Activated naive CD8-positive, alpha-beta T cell treated with anti-CD3 and anti-CD28 coated beads, Interleukin-2, amount 10 ng/mL, durations not matched to agents 7 days and 5 days (primary cell): ENCODE measurements around the gene AGPS. TPM values are rescaled to one million over a fixed set of nuclear protein-coding genes. Genes with fewer than 3 reads are reported as not detected.
A peak's percentile ranks its signal among the peaks of the same experiment; 100 is the strongest.

ENCODE experiments used
- ATAC-seq: fragments of 150-1000 bp; cut with Tn5 transposase; one replicate; pipeline ENCODE4 v1.10.0; 2021; ENCODE audit warnings: low read depth, moderate library complexity
- POLR2A ChIA-PET: fragments of 350-600 bp; sonication (Branson Sonifier 250); formaldehyde crosslinking; loops from one replicate; lab custom pipeline; 2021; ENCODE audit warnings: antibody characterized with exemption; lab: Charles Lee
- DNase-seq: peaks from one replicate; pipeline ENCODE4 v3.0.0; 2021
- H3K27ac Mint-ChIP-seq: one replicate; pipeline ENCODE4 v1.8.0; 2022; ENCODE audit warnings: mild to moderate bottlenecking, mixed read lengths
- H3K27me3 Mint-ChIP-seq: one replicate; pipeline ENCODE4 v1.8.0; 2022; ENCODE audit warnings: mild to moderate bottlenecking, moderate library complexity, mixed read lengths
- H3K36me3 Mint-ChIP-seq: one replicate; pipeline ENCODE4 v1.8.0; 2021; ENCODE audit warnings: mild to moderate bottlenecking, mixed read lengths
- H3K4me1 Mint-ChIP-seq: one replicate; pipeline ENCODE4 v1.8.0; 2021; ENCODE audit warnings: mixed read lengths
- H3K4me3 Mint-ChIP-seq: one replicate; pipeline ENCODE4 v1.8.0; 2022; ENCODE audit warnings: mild to moderate bottlenecking, moderate library complexity, mixed read lengths
- H3K9me3 Mint-ChIP-seq: one replicate; pipeline ENCODE4 v1.8.0; 2021; ENCODE audit warnings: mixed read lengths
- total RNA-seq, 2 experiments: library from RNA; stranded (reverse); gene quantifications; one replicate each; pipeline ENCODE4 v1.2.3, GENCODE V29; 2021

Gene AGPS
- total RNA-seq, 2 experiments from 2014 or later, result 46.1 to 46.4 TPM

- DNase-seq, result no peak
- Mint-ChIP-seq H3K27ac (no peak overlapping the region), H3K27me3 (no peaks in the 10 kb centered on the region), H3K4me3 (no peak overlapping the region), H3K4me1 (peaks cover 3% of the 10 kb centered on the region), H3K9me3 (no peaks in the 10 kb centered on the region), H3K36me3 (peaks cover 6% of the 10 kb centered on the region)
- POLR2A ChIA-PET, result no interaction called here
- ATAC-seq, result no peak
Measured at GRCh38 chr2:177537213-177537612, 144.6 kb downstream of the AGPS start.

- no peak for DNase-seq
- POLR2A ChIA-PET, result no interaction called here
- H3K4me3 Mint-ChIP-seq, result no peak overlapping the region
- ATAC-seq, result no peak
- H3K27me3 Mint-ChIP-seq, result no peaks in the 10 kb centered on the region
- peaks cover 6% of the 10 kb centered on the region for H3K36me3 Mint-ChIP-seq
- peaks cover 3% of the 10 kb centered on the region for H3K4me1 Mint-ChIP-seq
- H3K9me3 Mint-ChIP-seq, result no peaks in the 10 kb centered on the region
- H3K27ac Mint-ChIP-seq, result no peak overlapping the region
Measured at GRCh38 chr2:177537636-177538035, 145.1 kb downstream of the AGPS start.

GRCh38 chr2:177538323-177538722 lies 145.8 kb downstream of the AGPS start:
- H3K27me3 Mint-ChIP-seq, result no peaks in the 10 kb centered on the region
- peaks cover 3% of the 10 kb centered on the region for H3K4me1 Mint-ChIP-seq
- H3K27ac Mint-ChIP-seq, result no peak overlapping the region
- ATAC-seq (no peak), DNase-seq (no peak)
- no peak overlapping the region for H3K4me3 Mint-ChIP-seq
- H3K9me3 Mint-ChIP-seq, result no peaks in the 10 kb centered on the region
- POLR2A ChIA-PET, result no interaction called here
- H3K36me3 Mint-ChIP-seq, result peaks cover 6% of the 10 kb centered on the region

DNA sequence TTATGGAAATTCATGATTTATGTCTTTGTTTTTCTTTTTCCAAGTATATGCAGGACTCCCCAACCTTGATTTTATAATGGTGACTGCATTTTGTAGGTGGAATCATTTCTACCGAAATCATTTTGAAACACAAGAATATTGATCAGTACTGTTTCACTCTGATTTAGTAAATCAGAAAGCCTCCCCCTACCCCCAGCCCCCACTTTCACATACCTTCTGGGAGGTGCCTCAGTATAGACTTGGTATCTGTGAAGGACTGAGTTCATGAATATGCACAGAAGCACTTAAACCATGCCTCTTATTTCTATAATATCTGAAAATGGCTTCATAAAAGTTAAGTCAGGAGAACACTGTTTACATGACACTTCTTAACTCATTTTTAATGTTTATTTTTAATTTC lies 147.7 kb downstream of the AGPS start:
- no peak overlapping the region for H3K4me3 Mint-ChIP-seq
- no peaks in the 10 kb centered on the region for H3K27me3 Mint-ChIP-seq
- DNase-seq (no peak), ATAC-seq (no peak)
- POLR2A ChIA-PET, result no interaction called here
- peaks cover 13% of the 10 kb centered on the region for H3K4me1 Mint-ChIP-seq
- H3K36me3 Mint-ChIP-seq, result peaks cover 13% of the 10 kb centered on the region
- no peaks in the 10 kb centered on the region for H3K9me3 Mint-ChIP-seq
- H3K27ac Mint-ChIP-seq, result no peak overlapping the region

DNA sequence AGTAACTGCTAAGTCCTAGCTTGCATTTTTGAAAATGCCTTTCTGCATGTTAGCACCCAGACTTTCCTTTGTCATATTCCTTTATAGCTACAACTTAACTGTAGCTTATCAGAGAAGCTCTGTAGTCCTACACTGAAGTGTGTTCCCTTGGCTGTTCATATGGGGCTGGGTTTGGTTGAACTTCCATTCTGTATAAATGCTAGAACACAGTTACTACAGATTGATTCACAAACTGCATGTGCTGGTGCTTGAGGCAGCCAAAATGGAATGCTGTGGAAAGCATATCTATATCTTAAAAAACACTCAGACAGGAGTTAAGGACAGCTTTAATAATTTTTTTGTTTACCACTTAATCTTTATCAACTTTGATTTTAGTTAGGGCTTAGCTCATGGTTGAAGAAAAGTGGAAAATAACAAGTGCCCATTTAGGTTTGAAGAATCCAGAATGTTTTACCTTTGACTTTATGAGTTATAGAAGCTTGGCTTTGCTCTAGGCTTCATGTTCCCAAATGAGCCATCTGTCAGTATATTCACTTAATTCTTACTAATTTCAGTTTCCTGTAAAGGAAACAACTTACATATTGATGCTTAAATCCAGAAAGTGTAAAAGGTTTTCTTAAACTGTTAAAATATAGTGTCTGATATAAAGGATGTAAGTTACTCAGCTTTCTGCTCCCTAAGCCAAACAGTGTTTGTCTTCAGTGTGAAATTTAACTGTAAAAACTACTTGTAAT lies 148.9 kb downstream of the AGPS start:
- Mint-ChIP-seq H3K27me3 (no peaks in the 10 kb centered on the region), H3K27ac (no peak overlapping the region), H3K36me3 (peaks cover 19% of the 10 kb centered on the region), H3K4me1 (peaks cover 19% of the 10 kb centered on the region), H3K4me3 (no peak overlapping the region), H3K9me3 (peaks cover 3% of the 10 kb centered on the region)
- POLR2A ChIA-PET, result no interaction called here
- ATAC-seq (no peak), DNase-seq (no peak)

DNA sequence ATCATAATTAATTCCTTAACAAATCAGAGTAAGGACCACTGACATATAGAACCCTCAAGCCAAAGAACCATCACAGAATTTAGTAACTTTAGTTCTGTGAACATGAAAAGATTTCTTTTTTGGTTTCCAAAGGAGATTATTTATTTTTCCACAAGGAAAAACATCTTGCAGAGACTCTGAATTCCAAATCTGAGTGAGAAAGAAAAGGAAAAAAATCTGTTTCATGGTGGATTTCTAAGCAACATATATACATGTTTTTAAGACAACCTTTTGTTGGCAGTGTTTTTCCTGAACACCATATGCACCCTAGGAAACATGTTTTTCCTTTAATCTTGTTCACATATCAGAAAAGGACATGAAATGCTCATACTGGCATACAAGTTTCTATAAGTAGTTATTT lies 149.8 kb downstream of the AGPS start:
- ATAC-seq, result no peak
- H3K9me3 Mint-ChIP-seq, result peaks cover 3% of the 10 kb centered on the region
- POLR2A ChIA-PET, result no interaction called here

DNA sequence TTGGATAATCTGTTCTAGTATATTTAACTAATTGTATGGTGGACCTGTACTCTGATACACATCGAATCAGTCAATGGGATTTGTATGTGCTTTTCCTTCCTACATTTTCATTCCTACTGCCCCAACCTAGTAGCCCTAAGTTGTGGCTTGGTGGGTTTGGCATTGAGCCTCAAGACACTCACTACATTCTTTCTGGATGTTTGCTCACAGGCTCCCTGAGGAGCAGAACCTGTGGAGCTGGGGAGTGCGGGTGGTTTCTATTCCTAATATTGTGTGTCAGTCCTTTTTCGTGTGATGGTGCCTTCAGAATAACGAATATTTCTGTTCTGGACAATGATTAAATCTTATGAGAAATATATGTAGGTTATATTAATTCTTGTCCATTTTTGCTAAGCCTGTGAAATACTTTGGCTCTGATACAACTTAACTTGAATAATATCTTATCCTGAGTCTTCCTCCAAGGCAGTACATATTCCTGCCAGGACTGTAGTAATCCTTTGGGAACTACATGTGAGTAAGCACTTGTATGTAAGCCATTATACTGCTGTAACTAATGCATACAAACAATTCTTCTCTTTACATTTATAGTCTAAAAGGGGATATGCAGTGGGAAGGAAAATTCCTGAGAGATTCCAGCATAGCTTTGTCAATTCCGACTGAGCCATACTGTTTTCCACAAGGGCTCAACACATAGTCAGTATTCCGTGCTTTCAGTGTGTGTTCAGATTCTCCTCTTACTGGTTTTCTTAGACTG lies 150.6 kb downstream of the AGPS start:
- Mint-ChIP-seq H3K4me1 (peaks cover 25% of the 10 kb centered on the region), H3K27me3 (no peaks in the 10 kb centered on the region), H3K9me3 (peaks cover 3% of the 10 kb centered on the region), H3K4me3 (no peak overlapping the region), H3K27ac (no peak overlapping the region), H3K36me3 (peaks cover 16% of the 10 kb centered on the region)
- POLR2A ChIA-PET, result no interaction called here
- DNase-seq (no peak), ATAC-seq (no peak)

More for the DNA sequence above, 149.8 kb downstream of the AGPS start:
- no peak for DNase-seq
- Mint-ChIP-seq H3K36me3 (peaks cover 19% of the 10 kb centered on the region), H3K27me3 (no peaks in the 10 kb centered on the region), H3K27ac (no peak overlapping the region), H3K4me3 (no peak overlapping the region), H3K4me1 (peaks cover 25% of the 10 kb centered on the region)

- Mint-ChIP-seq H3K4me3 (no peak overlapping the region), H3K27me3 (no peaks in the 10 kb centered on the region), H3K27ac (no peak overlapping the region), H3K36me3 (peaks cover 13% of the 10 kb centered on the region), H3K4me1 (peaks cover 27% of the 10 kb centered on the region), H3K9me3 (peaks cover 3% of the 10 kb centered on the region)
- no peak for DNase-seq
- ATAC-seq, result peak; percentile 21
- POLR2A ChIA-PET, result no interaction called here
Measured at GRCh38 chr2:177545143-177545542, 152.6 kb downstream of the AGPS start.

DNA sequence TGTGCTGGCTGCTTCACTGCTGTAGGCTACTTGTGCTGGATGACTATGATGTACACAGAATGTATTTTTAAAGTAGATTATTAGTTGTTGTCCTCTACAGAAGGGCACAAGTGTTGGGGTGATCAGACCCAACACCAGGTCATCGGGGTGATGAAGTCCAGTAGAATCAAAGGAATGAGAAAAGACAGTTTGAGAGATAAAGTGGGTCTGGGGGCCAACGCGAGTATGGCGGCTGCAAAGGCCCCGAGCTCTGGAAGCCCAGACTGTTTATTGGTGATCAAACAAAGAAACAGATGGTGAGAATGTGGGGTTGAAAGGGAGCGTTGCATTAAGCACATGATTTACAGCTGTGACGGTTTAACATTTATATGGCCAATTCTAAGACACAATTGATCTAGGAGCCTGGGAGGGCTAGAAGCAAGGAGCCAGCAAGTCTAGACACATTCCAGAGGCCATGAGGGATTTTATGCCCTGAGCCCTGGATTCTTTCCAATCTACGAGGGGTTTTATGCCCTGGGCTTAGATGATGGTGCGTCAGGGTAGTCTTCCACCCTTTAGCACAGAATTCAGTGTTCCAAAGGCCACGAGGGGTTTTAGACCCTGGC lies 153.5 kb downstream of the AGPS start:
- Mint-ChIP-seq H3K4me3 (no peak overlapping the region), H3K9me3 (peaks cover 3% of the 10 kb centered on the region), H3K36me3 (peaks cover 13% of the 10 kb centered on the region), H3K27ac (no peak overlapping the region), H3K4me1 (peaks cover 27% of the 10 kb centered on the region), H3K27me3 (no peaks in the 10 kb centered on the region)
- POLR2A ChIA-PET, result no interaction called here
- ATAC-seq (no peak), DNase-seq (no peak)

GRCh38 chr2:177547122-177547521 lies 154.5 kb downstream of the AGPS start:
- DNase-seq, result no peak
- peaks cover 13% of the 10 kb centered on the region for H3K36me3 Mint-ChIP-seq
- POLR2A ChIA-PET, result no interaction called here
- peak; percentile 56 for ATAC-seq
- H3K27me3 Mint-ChIP-seq, result no peaks in the 10 kb centered on the region
- H3K4me1 Mint-ChIP-seq, result peaks cover 26% of the 10 kb centered on the region
- peaks cover 3% of the 10 kb centered on the region for H3K9me3 Mint-ChIP-seq
- peak overlapping the region; percentile 2 for H3K27ac Mint-ChIP-seq
- H3K4me3 Mint-ChIP-seq, result no peak overlapping the region

DNA sequence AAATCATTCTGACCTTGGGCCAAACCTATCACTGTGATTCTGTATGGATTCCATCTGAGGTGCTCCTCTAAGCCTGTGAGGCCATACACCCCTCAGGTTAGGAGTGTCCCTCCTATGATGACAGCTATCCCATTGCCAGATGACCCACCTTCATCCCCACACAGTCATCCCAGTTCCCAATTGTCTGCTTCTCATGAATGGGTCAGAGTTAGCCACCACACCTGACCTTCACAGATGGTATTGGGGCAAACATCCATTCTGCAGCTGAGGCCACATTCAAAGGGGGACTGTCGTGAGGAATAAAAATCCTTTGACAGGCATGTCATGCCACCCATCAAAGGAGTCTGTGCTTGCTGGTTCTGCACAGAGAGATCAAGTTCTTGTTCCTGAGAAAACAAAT lies 155.2 kb downstream of the AGPS start:
- Mint-ChIP-seq H3K27ac (no peak overlapping the region), H3K9me3 (peaks cover 3% of the 10 kb centered on the region), H3K4me1 (peaks cover 26% of the 10 kb centered on the region), H3K27me3 (no peaks in the 10 kb centered on the region), H3K36me3 (peaks cover 13% of the 10 kb centered on the region), H3K4me3 (no peak overlapping the region)
- ATAC-seq (no peak), DNase-seq (no peak)
- POLR2A ChIA-PET, result no interaction called here

- H3K9me3 Mint-ChIP-seq, result peaks cover 3% of the 10 kb centered on the region
- ATAC-seq, result no peak
- H3K27ac Mint-ChIP-seq, result no peak overlapping the region
- H3K27me3 Mint-ChIP-seq, result no peaks in the 10 kb centered on the region
- peaks cover 29% of the 10 kb centered on the region for H3K4me1 Mint-ChIP-seq
- no peak for DNase-seq
- POLR2A ChIA-PET, result no interaction called here
- no peak overlapping the region for H3K4me3 Mint-ChIP-seq
- peaks cover 13% of the 10 kb centered on the region for H3K36me3 Mint-ChIP-seq
Measured at GRCh38 chr2:177548636-177549035, 156.1 kb downstream of the AGPS start.

GRCh38 chr2:177549171-177549570 lies 156.6 kb downstream of the AGPS start:
- Mint-ChIP-seq H3K9me3 (peaks cover 3% of the 10 kb centered on the region), H3K36me3 (peaks cover 12% of the 10 kb centered on the region), H3K4me3 (no peak overlapping the region), H3K27ac (no peak overlapping the region), H3K4me1 (peaks cover 29% of the 10 kb centered on the region), H3K27me3 (no peaks in the 10 kb centered on the region)
- POLR2A ChIA-PET, result no interaction called here
- DNase-seq (no peak), ATAC-seq (no peak)
